Measurements from ENCODE around the gene OBSCN.
"Not testable (repeated sequence)": the region's sequence is repeated elsewhere in the genome, so short reads cannot be mapped to it uniquely, and the experiment has no call there.

Gene OBSCN

GRCh38 chr1:228267962-228268880 lies 60.4 kb downstream of the OBSCN start:
- no peak for DNase-seq

- no peak for DNase-seq
These were observed 61.0 kb downstream of the OBSCN start for GRCh38 chr1:228268881-228269265.

- DNase-seq = not testable (repeated sequence)
These were observed 61.6 kb downstream of the OBSCN start for GRCh38 chr1:228269431-228269830.

GRCh38 chr1:228270032-228270431 lies 62.2 kb downstream of the OBSCN start:
- no peak for DNase-seq

GRCh38 chr1:228271701-228272251 lies 63.9 kb downstream of the OBSCN start:
- no peak for DNase-seq

GRCh38 chr1:228272331-228272791 lies 64.5 kb downstream of the OBSCN start:
- no peak for DNase-seq

- DNase-seq = no peak
These were observed 65.2 kb downstream of the OBSCN start for GRCh38 chr1:228272831-228273571.

GRCh38 chr1:228273720-228274451 lies 66.0 kb downstream of the OBSCN start:
- no peak for DNase-seq

GRCh38 chr1:228274452-228275178 lies 66.8 kb downstream of the OBSCN start:
- DNase-seq = no peak

GRCh38 chr1:228275179-228275429 lies 67.3 kb downstream of the OBSCN start:
- no peak for DNase-seq

GRCh38 chr1:228275430-228276173 lies 67.8 kb downstream of the OBSCN start:
- DNase-seq = peak; percentile 87

GRCh38 chr1:228276174-228276831 lies 68.5 kb downstream of the OBSCN start:
- no peak for DNase-seq

GRCh38 chr1:228276901-228277490 lies 69.2 kb downstream of the OBSCN start:
- no peak for DNase-seq

- DNase-seq = no peak
These were observed 69.9 kb downstream of the OBSCN start for GRCh38 chr1:228277491-228278431.

GRCh38 chr1:228278432-228278941 lies 70.6 kb downstream of the OBSCN start:
- no peak for DNase-seq

GRCh38 chr1:228279011-228279721 lies 71.3 kb downstream of the OBSCN start:
- DNase-seq = no peak

- DNase-seq = no peak
These were observed 71.9 kb downstream of the OBSCN start for GRCh38 chr1:228279722-228280105.

- no peak for DNase-seq
These were observed 72.5 kb downstream of the OBSCN start for GRCh38 chr1:228280106-228280901.

Data from activated CD4-positive, alpha-beta T cell treated with anti-CD3 and anti-CD28 coated beads, Interleukin-2, amount 50 U/mL, for 1 hour (primary cell).